Choroid plexus epithelial cell (primary cell): Measurements from ENCODE around the gene ATG10.

Experiments
- DNase-seq: peaks from one replicate; pipeline ENCODE4 v3.0.0-alpha.2; 2010; ENCODE audit warnings: low read depth
- H3K4me3 ChIP-seq: 2 replicates; pipeline ENCODE4 v1.5.1; 2011; ENCODE audit warnings: low read depth, mild to moderate bottlenecking, control low read depth, low read length, moderate library complexity
- TF ChIP-seq, protein P1 (sequence below): conservative IDR thresholded peaks from 2 replicates; pipeline ENCODE4 v1.5.1; 2011; ENCODE audit warnings: low read depth, mild to moderate bottlenecking, control low read depth, inconsistent platforms, low read length, moderate library complexity

Gene ATG10

DNA sequence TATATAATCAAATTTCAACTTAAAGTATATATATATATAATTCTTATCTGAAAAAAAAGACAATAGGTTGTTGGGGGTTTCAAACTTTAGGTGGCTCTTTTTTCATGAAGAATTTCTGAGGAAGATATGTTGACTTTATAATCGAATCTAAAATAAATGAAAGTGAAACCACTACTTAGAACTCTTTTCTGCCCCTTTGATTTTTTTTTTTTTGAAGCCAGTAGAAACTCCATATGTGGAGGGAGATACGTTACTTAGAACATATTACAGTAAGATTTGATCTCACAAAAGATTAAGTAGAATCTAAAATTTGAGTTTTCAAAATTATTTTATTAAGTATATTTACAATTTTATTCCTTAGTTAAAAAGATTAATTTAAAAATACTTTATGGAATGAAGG lies 96.9 kb downstream of the ATG10 start:
- DNase-seq = peak; percentile 15
- TF ChIP-seq, protein P1, sequence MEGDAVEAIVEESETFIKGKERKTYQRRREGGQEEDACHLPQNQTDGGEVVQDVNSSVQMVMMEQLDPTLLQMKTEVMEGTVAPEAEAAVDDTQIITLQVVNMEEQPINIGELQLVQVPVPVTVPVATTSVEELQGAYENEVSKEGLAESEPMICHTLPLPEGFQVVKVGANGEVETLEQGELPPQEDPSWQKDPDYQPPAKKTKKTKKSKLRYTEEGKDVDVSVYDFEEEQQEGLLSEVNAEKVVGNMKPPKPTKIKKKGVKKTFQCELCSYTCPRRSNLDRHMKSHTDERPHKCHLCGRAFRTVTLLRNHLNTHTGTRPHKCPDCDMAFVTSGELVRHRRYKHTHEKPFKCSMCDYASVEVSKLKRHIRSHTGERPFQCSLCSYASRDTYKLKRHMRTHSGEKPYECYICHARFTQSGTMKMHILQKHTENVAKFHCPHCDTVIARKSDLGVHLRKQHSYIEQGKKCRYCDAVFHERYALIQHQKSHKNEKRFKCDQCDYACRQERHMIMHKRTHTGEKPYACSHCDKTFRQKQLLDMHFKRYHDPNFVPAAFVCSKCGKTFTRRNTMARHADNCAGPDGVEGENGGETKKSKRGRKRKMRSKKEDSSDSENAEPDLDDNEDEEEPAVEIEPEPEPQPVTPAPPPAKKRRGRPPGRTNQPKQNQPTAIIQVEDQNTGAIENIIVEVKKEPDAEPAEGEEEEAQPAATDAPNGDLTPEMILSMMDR = no peak
- no peak overlapping the region for H3K4me3 ChIP-seq

DNA sequence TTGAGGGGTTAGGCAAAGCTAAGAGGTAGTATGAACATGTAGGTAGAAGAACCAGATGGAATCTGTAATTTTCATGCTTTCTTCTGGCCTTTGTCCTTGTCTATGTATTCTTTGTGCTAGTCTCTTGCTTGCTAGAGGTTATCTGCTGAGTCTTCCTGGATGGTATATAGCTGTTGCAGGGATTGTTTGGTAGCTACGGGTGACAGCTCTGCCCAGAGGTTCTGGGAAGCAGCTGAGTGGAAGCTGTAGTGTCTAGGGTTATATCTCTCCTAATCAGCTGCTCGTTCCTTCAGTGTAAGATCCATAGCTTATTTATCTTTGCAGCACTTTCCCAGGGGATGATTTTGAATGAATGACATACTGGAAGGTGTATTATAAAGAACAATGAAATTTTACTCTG lies 100.3 kb downstream of the ATG10 start:
- no peak for DNase-seq
- TF ChIP-seq, protein P1 = no peak

GRCh38 chr5:82073179-82073578 lies 101.4 kb downstream of the ATG10 start:
- TF ChIP-seq, protein P1 = no peak
- no peak overlapping the region for H3K4me3 ChIP-seq
- DNase-seq = peak; percentile 48

More for the DNA sequence above, 100.3 kb downstream of the ATG10 start:
- no peak overlapping the region for H3K4me3 ChIP-seq

GRCh38 chr5:82074950-82075349 lies 103.1 kb downstream of the ATG10 start:
- TF ChIP-seq, protein P1 = no peak
- DNase-seq = peak; percentile 15
- H3K4me3 ChIP-seq = no peak overlapping the region

- TF ChIP-seq, protein P1 = no peak
- no peak overlapping the region for H3K4me3 ChIP-seq
- no peak for DNase-seq
Observed at GRCh38 chr5:82077496-82077895, 105.7 kb downstream of the ATG10 start.

GRCh38 chr5:82091617-82092016 lies 119.8 kb downstream of the ATG10 start:
- TF ChIP-seq, protein P1 = no peak
- no peak overlapping the region for H3K4me3 ChIP-seq

GRCh38 chr5:82095536-82095935 lies 123.7 kb downstream of the ATG10 start:
- TF ChIP-seq, protein P1 = no peak
- no peak overlapping the region for H3K4me3 ChIP-seq
- no peak for DNase-seq

More at GRCh38 chr5:82091617-82092016, 119.8 kb downstream of the ATG10 start:
- no peak for DNase-seq
